Thyroid gland (tissue), 4 donors: Measurements from ENCODE around the gene APCDD1L. TPM values are rescaled to one million over a fixed set of nuclear protein-coding genes. Genes with fewer than 3 reads are reported as not detected.

Experiments
- DNase-seq, 2 donors: peaks; one replicate each; pipeline ENCODE4 v3.0.0-alpha.2; 2019
- H3K27ac ChIP-seq, 3 donors: fragments of 200-600 bp; sonication (generic); 1 replicate in 2 of 3; 2 replicates in 1 of 3; pipeline ENCODE4 v1.5.1; 2016 to 2019; ENCODE audit warnings: mild to moderate bottlenecking in 1 of 3, moderate library complexity in 1 of 3
- H3K27me3 ChIP-seq: fragments of 200-600 bp; sonication (generic); one replicate; pipeline ENCODE4 v1.5.1; 2019
- H3K36me3 ChIP-seq, 2 donors: fragments of 200-600 bp; sonication (generic); one replicate each; pipeline ENCODE4 v1.5.1; 2016 to 2019
- H3K4me1 ChIP-seq, 2 donors: fragments of 200-600 bp; sonication (generic); one replicate each; pipeline ENCODE4 v1.5.1; 2017 to 2019
- H3K4me3 ChIP-seq, 3 donors: fragments of 200-600 bp; sonication (generic); replicated peaks in 1 of 3; 1 replicate in 2 of 3; 2 replicates in 1 of 3; pipeline ENCODE4 v1.5.1; 2016; ENCODE audit warnings: mild to moderate bottlenecking in 1 of 3
- H3K9me3 ChIP-seq: fragments of 200-600 bp; sonication (generic); one replicate; pipeline ENCODE4 v1.5.1; 2017
- POLR2A ChIP-seq, 2 donors: fragments of 450-650 bp; IDR thresholded peaks; one replicate each; pipeline ENCODE4 v1.6.1; 2017; ENCODE audit warnings: antibody characterized with exemption in 2 of 2, mild to moderate bottlenecking in 2 of 2, moderate library complexity in 1 of 2
- WGBS, 2 donors: methylation state at CpG; one replicate each; pipeline ENCODE4 v1.1.5; 2017; 5-methylcytosine and 5-hydroxymethylcytosine counted together
- intact Hi-C: fragments of 100-400 bp; cut with DNase I; formaldehyde crosslinking; loops from one replicate; pipeline ENCODE4 v1.15.1; 2023
- total RNA-seq, 4 donors: library from RNA; depleted of rRNA; stranded (reverse); fragments of >200 nt; gene quantifications; one replicate each; pipeline ENCODE4 v1.2.3, GENCODE V29; 2016
- TF ChIP-seq, protein P1 (sequence below), 6 experiments: fragments of 200-600 bp in 3 of 6; fragments of 450-650 bp in 3 of 6; sonication (generic) in 3 of 6; IDR thresholded peaks; one replicate each; pipeline ENCODE4 v1.5.1; 2016 to 2019; ENCODE audit warnings: antibody characterized with exemption in 6 of 6, mild to moderate bottlenecking in 2 of 6, inconsistent platforms in 1 of 6, moderate library complexity in 1 of 6

Gene APCDD1L
- total RNA-seq, 4 donors from 2014 or later, result 0.11 TPM; not detected in 3

DNA sequence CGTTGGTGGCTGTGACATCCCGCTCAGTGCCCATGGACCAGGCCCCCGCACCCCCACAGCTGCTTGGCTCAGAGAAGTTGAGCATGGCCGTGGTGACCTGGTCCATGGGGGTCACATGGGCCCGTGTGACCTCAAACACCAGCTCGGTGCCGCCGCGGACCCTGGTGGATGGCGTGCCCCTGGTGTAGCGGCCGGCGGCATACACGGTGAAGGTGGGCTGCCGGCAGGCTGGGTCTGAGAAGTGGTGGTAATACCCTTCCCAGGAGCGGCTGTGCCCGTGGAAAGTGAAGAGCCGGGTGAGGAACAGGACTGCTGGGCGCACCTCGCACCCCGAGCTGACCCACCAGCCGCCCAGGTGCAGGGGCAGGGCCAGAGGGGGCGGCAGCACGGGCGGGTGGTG is 54.1 kb downstream of the APCDD1L start:
- Histone ChIP-seq H3K4me3 (no peak overlapping the region), H3K9me3 (no peaks in the 10 kb centered on the region), H3K4me1 (no peaks in the 10 kb centered on the region), H3K27me3 (no peaks in the 10 kb centered on the region), H3K27ac (no peak overlapping the region), H3K36me3 (no peaks in the 10 kb centered on the region)
- 96 to 98% methylated on average over 17 to 23 of the region's 25 CpGs for WGBS, 2 donors
- TF ChIP-seq POLR2A (IDR thresholded peaks at IDR 0.05), result no peak
- TF ChIP-seq, protein P1, sequence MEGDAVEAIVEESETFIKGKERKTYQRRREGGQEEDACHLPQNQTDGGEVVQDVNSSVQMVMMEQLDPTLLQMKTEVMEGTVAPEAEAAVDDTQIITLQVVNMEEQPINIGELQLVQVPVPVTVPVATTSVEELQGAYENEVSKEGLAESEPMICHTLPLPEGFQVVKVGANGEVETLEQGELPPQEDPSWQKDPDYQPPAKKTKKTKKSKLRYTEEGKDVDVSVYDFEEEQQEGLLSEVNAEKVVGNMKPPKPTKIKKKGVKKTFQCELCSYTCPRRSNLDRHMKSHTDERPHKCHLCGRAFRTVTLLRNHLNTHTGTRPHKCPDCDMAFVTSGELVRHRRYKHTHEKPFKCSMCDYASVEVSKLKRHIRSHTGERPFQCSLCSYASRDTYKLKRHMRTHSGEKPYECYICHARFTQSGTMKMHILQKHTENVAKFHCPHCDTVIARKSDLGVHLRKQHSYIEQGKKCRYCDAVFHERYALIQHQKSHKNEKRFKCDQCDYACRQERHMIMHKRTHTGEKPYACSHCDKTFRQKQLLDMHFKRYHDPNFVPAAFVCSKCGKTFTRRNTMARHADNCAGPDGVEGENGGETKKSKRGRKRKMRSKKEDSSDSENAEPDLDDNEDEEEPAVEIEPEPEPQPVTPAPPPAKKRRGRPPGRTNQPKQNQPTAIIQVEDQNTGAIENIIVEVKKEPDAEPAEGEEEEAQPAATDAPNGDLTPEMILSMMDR (IDR thresholded peaks at IDR 0.05), result no peak
- DNase-seq, result no peak
- intact Hi-C loops, result no loop called here

DNA sequence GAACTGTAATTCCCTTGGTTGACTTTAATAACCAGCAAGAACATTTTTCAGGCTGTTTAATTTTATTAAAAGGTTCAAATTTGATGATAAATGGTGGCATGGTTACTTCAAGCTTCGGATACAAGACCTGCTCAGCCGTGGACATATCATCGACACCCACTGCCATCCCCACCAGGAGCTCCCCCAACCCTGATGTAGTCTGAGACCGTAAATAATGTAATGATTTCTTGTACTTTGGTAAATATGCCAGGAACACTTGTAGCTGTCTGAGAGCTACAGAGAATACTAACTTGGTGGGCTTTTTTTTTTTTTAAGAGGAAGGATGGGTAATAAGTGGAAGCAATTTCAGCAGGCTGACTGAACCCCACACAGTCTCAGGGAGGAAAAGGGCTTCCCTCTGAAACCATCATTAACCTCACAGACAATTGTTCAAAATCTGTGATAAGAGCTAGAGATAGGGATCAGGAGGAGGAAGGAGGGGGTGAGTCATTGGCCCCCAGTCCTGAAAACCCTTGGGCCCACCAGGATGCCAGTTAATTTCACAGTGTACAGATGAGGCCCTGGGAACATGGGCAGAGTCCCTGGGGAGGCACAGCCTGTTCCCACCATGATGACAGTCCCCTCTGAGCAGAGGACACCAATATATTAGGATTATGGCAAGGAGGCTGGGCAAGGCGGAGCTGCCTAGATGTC is 56.0 kb downstream of the APCDD1L start:
- intact Hi-C loops, result loop anchor here (10.0 kb wide), 1 partner anchor 154 kb away; the partner anchor contains the start of gene RAB22A
- Histone ChIP-seq H3K27ac (no peak overlapping the region), H3K9me3 (no peaks in the 10 kb centered on the region), H3K4me3 (no peak overlapping the region), H3K4me1 (peaks cover 2% of the 10 kb centered on the region in 2 donors), H3K27me3 (no peaks in the 10 kb centered on the region), H3K36me3 (no peaks in the 10 kb centered on the region)
- no peak for DNase-seq
- whole genome bisulfite sequencing, 2 donors, result 90% methylated on average over 5 of the region's 5 CpGs
- no peak for TF ChIP-seq POLR2A (IDR thresholded peaks at IDR 0.05)
- TF ChIP-seq, protein P1 (IDR thresholded peaks at IDR 0.05), result no peak

DNA sequence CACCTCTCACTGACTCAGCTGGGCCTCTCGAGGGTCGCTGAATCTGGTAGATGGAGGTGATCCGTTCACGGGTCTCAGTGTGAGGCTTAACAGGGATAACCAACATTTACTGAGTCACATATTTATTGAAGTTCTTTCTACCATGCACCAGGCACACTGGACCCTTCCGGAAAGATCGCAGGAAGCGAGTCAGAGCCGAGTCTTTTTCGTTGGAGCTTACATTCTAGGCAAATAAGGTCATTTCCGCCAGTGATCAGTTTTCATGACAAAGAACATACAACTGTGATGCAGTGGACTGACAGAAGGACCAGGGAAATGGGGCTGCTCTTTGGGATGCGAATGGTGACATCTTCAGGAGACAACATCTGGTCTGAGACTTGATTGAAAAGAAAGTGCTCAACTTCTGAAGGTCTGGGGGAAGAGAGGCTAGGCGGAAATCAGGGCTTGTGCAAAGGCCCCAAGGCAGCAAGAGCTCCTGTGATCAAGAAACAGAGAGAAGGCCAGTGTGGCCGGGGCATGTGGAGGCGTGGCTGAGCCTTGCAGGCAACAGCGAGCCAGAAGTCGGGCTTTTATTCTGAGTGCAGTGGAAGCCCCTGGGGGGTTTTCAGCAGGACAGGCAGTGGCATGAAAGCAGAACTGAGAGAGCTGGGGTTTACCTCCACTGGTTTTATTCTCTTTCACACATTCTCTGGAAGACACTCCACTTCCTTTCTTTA is 56.7 kb downstream of the APCDD1L start:
- intact Hi-C loops, result loop anchor here (10.0 kb wide), 1 partner anchor 154 kb away; the partner anchor contains the start of gene RAB22A
- no peaks in the 10 kb centered on the region for H3K27me3 ChIP-seq
- H3K36me3 ChIP-seq, result no peaks in the 10 kb centered on the region
- WGBS, 2 donors, result 87% methylated on average over 16 of the region's 16 CpGs
- no peak overlapping the region for H3K4me3 ChIP-seq
- no peak for DNase-seq
- TF ChIP-seq, protein P1 (IDR thresholded peaks at IDR 0.05), result no peak
- no peak for TF ChIP-seq POLR2A (IDR thresholded peaks at IDR 0.05)
- H3K9me3 ChIP-seq, result no peaks in the 10 kb centered on the region
- peaks cover 9% of the 10 kb centered on the region in 2 donors for H3K4me1 ChIP-seq
- no peak overlapping the region for H3K27ac ChIP-seq

DNA sequence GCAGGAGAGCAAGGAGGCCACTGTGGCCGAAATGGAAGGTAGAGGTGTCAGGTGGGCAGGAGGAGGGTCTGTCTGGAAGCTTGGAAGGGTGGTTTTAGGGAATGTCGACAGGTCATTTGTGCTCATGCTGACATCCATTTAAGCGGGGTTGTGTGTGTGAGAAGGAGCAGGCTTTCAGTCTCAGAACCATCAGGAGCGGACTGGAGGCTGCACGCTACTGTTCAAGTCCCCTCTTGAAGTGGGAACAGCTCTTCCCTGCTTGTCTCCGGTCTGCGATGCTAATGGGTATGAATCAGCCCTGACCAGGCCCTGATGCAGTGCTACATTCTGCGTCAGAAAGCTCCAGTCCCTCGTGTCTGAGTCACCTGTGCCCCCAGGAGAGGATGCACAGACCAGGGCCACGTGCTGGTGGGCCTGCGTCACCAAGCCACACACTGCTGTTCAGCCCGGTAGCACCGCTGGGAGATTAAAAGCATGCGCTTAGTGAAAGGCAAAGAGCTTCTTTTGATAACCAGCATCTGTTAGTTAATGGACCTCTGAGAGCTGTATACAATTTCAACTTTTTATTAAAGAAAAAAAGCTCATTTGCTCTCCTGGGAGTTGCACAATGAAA is 58.0 kb downstream of the APCDD1L start:
- no peak overlapping the region for H3K27ac ChIP-seq
- H3K27me3 ChIP-seq, result no peaks in the 10 kb centered on the region
- TF ChIP-seq, protein P1 (IDR thresholded peaks at IDR 0.05), result no peak
- no peak for TF ChIP-seq POLR2A (IDR thresholded peaks at IDR 0.05)
- no peaks in the 10 kb centered on the region for H3K9me3 ChIP-seq
- no peak for DNase-seq
- H3K4me3 ChIP-seq, result no peak overlapping the region
- WGBS, 2 donors, result 91 to 92% methylated on average over 10 to 14 of the region's 14 CpGs
- intact Hi-C loops, result loop anchor here (10.0 kb wide), 1 partner anchor 152 kb away; the partner anchor contains the start of gene RAB22A
- no peaks in the 10 kb centered on the region for H3K36me3 ChIP-seq
- peaks cover 16 to 21% of the 10 kb centered on the region in 2 donors for H3K4me1 ChIP-seq
